Endothelial cell of umbilical vein (primary cell): ENCODE results near the gene RASA1. TPM values are rescaled to one million over a fixed set of nuclear protein-coding genes. Genes with fewer than 3 reads are reported as not detected.

Experiments
- BruUV-seq: library from RNA; stranded (reverse); fragments of 400-500 nt; replicated peaks from 2 replicates; lab custom pipeline; 2021; lab: Mats Ljungman, UMichigan
- CTCF ChIA-PET: fragments of 300-600, 350-600 bp; sonication (Branson Sonifier 250); formaldehyde crosslinking; loops from one replicate; lab custom pipeline; 2021; ENCODE audit warnings: antibody characterized with exemption, inconsistent platforms; lab: Charles Lee
- POLR2A ChIA-PET: fragments of 300-600, 350-600 bp; sonication (Branson Sonifier 250); formaldehyde crosslinking; loops from one replicate; lab custom pipeline; 2021; ENCODE audit warnings: antibody characterized with exemption, inconsistent platforms; lab: Charles Lee
- DNase-seq: peaks from one replicate; pipeline ENCODE4 v3.0.0-alpha.2; 2011; ENCODE audit warnings: low read depth, low spot score
- FAIRE-seq: peaks from 2 replicates; lab custom pipeline; 2011; peaks lifted over from hg19 to GRCh38; lab: Jason Lieb, UNC
- H2AFZ ChIP-seq: 2 replicates; pipeline ENCODE4 v1.6.0; 2012; ENCODE audit warnings: low read depth, low read length, control low read depth, inconsistent platforms
- H3K27ac ChIP-seq: 2 replicates; pipeline ENCODE4 v1.5.1; 2011; ENCODE audit warnings: low read depth, mild to moderate bottlenecking, control low read depth, low read length, moderate library complexity; ENCODE audit not compliant: insufficient read depth
- H3K27me3 ChIP-seq, 2 experiments: 2 replicates each; pipeline versions ENCODE4 v1.6.0 to v1.6.1; 2011; ENCODE audit warnings: low read length in 2 of 2, mixed read lengths in 1 of 2; ENCODE audit not compliant: control insufficient read depth in 2 of 2, insufficient read depth in 2 of 2
- H3K36me3 ChIP-seq, 2 experiments: 2 replicates in 1 of 2; 3 replicates in 1 of 2; pipeline ENCODE4 v1.5.1; 2011; ENCODE audit warnings: low read length in 2 of 2, mild to moderate bottlenecking in 1 of 2, moderate library complexity in 1 of 2; ENCODE audit not compliant: control insufficient read depth in 2 of 2, insufficient read depth in 2 of 2; ENCODE audit errors: extremely low read depth in 1 of 2
- H3K4me1 ChIP-seq: 3 replicates; pipeline ENCODE4 v1.5.1; 2011; ENCODE audit warnings: mild to moderate bottlenecking, low read length; ENCODE audit not compliant: control insufficient read depth, insufficient read depth; ENCODE audit errors: extremely low read depth
- H3K4me2 ChIP-seq: 2 replicates; pipeline ENCODE4 v1.6.1; 2011; ENCODE audit warnings: low read length, control low read depth, mixed read lengths; ENCODE audit not compliant: insufficient read depth
- H3K4me3 ChIP-seq, 3 experiments: fragments of 200-600 bp in 1 of 3; sonication (generic), shearing (Covaris generic) in 1 of 3; replicated peaks in 1 of 3; 2 replicates each; pipeline ENCODE4 v1.5.1; 2011 to 2016; ENCODE audit warnings: control low read depth in 3 of 3, low read length in 3 of 3, mild to moderate bottlenecking in 2 of 3, inconsistent platforms in 1 of 3, low read depth in 1 of 3, moderate library complexity in 1 of 3; ENCODE audit not compliant: insufficient read depth in 1 of 3
- H3K79me2 ChIP-seq: 2 replicates; pipeline ENCODE4 v1.6.0; 2012; ENCODE audit warnings: low read length, inconsistent platforms; ENCODE audit not compliant: control insufficient read depth, insufficient read depth
- H3K9ac ChIP-seq: replicated peaks from 2 replicates; pipeline ENCODE3; 2011; ENCODE audit warnings: low read length, control low read depth; ENCODE audit not compliant: insufficient read depth; ENCODE audit errors: extremely low read depth
- H3K9me1 ChIP-seq: replicated peaks from 3 replicates; pipeline ENCODE4 v1.6.0; 2011; ENCODE audit warnings: mild to moderate bottlenecking, low read length; ENCODE audit not compliant: control insufficient read depth, insufficient read depth; ENCODE audit errors: extremely low read depth
- H3K9me3 ChIP-seq: replicated peaks from 2 replicates; pipeline ENCODE4 v1.5.1; 2012; ENCODE audit warnings: low read length, inconsistent platforms; ENCODE audit not compliant: control insufficient read depth, insufficient read depth
- H4K20me1 ChIP-seq: replicated peaks from 2 replicates; pipeline ENCODE3; 2011; ENCODE audit warnings: mild to moderate bottlenecking, low read length; ENCODE audit not compliant: control insufficient read depth, insufficient read depth; ENCODE audit errors: extremely low read depth
- CTCF ChIP-seq, 2 donors: IDR thresholded peaks; 1 replicate in 1 of 2; 2 replicates in 1 of 2; pipeline ENCODE4 v1.5.1; 2011; ENCODE audit warnings: low read length in 2 of 2, mild to moderate bottlenecking in 2 of 2, moderate library complexity in 2 of 2, control low read depth in 1 of 2, inconsistent platforms in 1 of 2, low read depth in 1 of 2; ENCODE audit not compliant: insufficient read depth in 1 of 2; ENCODE audit errors: extremely low read depth in 1 of 2
- EZH2 ChIP-seq: IDR thresholded peaks from 2 replicates; pipeline ENCODE4 v1.6.1; 2012; ENCODE audit warnings: borderline replicate concordance, low read depth, mild to moderate bottlenecking, moderate library complexity, low read length, inconsistent platforms; ENCODE audit not compliant: severe bottlenecking
- FOS ChIP-seq: IDR thresholded peaks from 2 replicates; pipeline ENCODE4 v1.6.1; 2011; ENCODE audit warnings: mild to moderate bottlenecking, low read length, moderate library complexity, borderline replicate concordance; ENCODE audit not compliant: insufficient read depth
- GATA2 ChIP-seq: IDR thresholded peaks from 2 replicates; pipeline ENCODE4 v1.7.0; 2011; ENCODE audit warnings: low read depth, mild to moderate bottlenecking, moderate library complexity, mixed read lengths, low read length; ENCODE audit not compliant: insufficient read length, insufficient read depth
- JUN ChIP-seq: IDR thresholded peaks from 2 replicates; pipeline ENCODE4 v1.6.1; 2011; ENCODE audit warnings: borderline replicate concordance, low read depth; ENCODE audit not compliant: insufficient read length, insufficient read depth
- MYC ChIP-seq: IDR thresholded peaks from one replicate; pipeline ENCODE4 v1.6.1; 2011; ENCODE audit warnings: mild to moderate bottlenecking, low read depth, low read length
- POLR2A ChIP-seq: IDR thresholded peaks from 2 replicates; pipeline ENCODE4 v1.6.1; 2012; ENCODE audit warnings: low read depth, mild to moderate bottlenecking, control low read depth, low read length
- POLR2AphosphoS5 ChIP-seq: IDR thresholded peaks from 2 replicates; pipeline ENCODE4 v1.6.1; 2012; ENCODE audit warnings: low read depth, mild to moderate bottlenecking, control low read depth, low read length, moderate library complexity; ENCODE audit not compliant: insufficient read depth
- dilution Hi-C: fragments of 300-500 bp; cut with MboI; formaldehyde crosslinking; loops from one replicate; pipeline ENCODE4 v1.15.0; 2019; ENCODE audit warnings: low sequenced_read_pairs; ENCODE audit not compliant: extremely low pct_ligation_motif_present
- intact Hi-C: fragments of 100-400 bp; cut with micrococcal nuclease; formaldehyde crosslinking; loops from one replicate; pipeline ENCODE4 v1.10.0; 2022
- polyA plus RNA-seq, 4 experiments: library from polyadenylated mRNA; depleted of rRNA in 3 of 4; stranded (reverse) in 3 of 4; unstranded in 1 of 4; fragments of >200 nt; gene quantifications; 2 replicates each; pipeline versions ENCODE4 v1.2.1 to v1.2.3, GENCODE V29; 2011 to 2012; ENCODE audit warnings: missing spikeins in 1 of 4
- total RNA-seq: library from RNA; stranded (reverse); gene quantifications from 2 replicates; pipeline ENCODE4 v1.2.3, GENCODE V29; 2021
- TF ChIP-seq, protein P1 (sequence below): IDR thresholded peaks from 2 replicates; pipeline ENCODE4 v1.6.1; 2011; ENCODE audit not compliant: insufficient read depth, insufficient read length

Gene RASA1
- total and polyA plus RNA-seq, 2 donors (not counting 3 experiments of a cell fraction or from before 2014, with no cell fraction given): 23.1 to 42.0 TPM

DNA sequence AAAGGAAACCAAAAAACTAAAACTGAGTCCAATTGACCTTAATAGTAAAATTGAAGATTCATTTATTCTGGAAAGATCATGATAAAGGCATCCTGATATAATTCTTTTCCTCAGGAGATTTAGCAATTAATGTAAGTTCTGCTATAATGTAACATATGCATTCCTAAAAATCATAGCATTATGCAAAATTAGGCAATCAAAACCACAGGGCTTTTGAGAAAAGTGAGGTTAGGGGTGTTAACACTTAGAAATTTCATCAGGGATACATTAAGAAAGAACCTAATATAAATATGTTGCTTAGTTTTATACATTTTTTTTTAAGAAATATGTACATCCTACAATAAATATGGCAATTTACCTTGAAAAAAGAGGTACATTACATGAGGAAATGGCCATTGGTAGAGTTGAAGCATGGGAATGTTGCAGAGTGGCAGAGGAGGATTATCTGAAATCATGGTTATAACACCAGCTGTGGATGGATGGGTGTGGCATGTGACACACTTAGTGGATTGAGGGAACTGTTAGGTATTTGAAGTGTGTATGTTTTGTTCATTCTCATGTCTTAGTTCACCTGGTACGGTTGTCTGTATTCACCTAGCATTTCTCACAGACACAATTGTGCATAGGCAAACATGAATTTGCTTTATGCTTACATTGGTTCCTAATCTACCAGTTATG lies 94.0 kb downstream of the RASA1 start:
- DNase-seq (no peak), FAIRE-seq (no peak)
- Histone ChIP-seq H3K4me2 (no peak overlapping the region), H3K79me2 (no peaks in the 10 kb centered on the region), H3K36me3 (peaks cover 0 to 2% of the 10 kb centered on the region in 2 experiments), H2AFZ (no peak overlapping the region), H3K4me1 (peaks cover 2% of the 10 kb centered on the region), H4K20me1 (no peaks in the 10 kb centered on the region), H3K27me3 (no peaks in the 10 kb centered on the region), H3K4me3 (no peak overlapping the region), H3K9me3 (no peaks in the 10 kb centered on the region), H3K27ac (no peak overlapping the region), H3K9me1 (no peaks in the 10 kb centered on the region), H3K9ac (no peak overlapping the region)
- ChIA-PET POLR2A (no interaction called here), CTCF (no interaction called here)
- TF ChIP-seq MYC (no peak), GATA2 (no peak), CTCF (IDR thresholded peaks at IDR 0.05; ENCODE audit: extremely low read depth in 1 of 2, insufficient read depth in 1 of 2, low read depth in 1 of 2, low read length in 2 of 2) (no peak), POLR2A (no peak), POLR2AphosphoS5 (no peak), EZH2 (no peak), JUN (no peak), FOS (no peak)
- TF ChIP-seq, protein P1, sequence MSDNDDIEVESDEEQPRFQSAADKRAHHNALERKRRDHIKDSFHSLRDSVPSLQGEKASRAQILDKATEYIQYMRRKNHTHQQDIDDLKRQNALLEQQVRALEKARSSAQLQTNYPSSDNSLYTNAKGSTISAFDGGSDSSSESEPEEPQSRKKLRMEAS: no peak
- dilution Hi-C loops: no loop called here
- BruUV-seq: no TSS peak
- intact Hi-C loops: no loop called here
